C4-2B (cell line): ENCODE measurements around the gene C1orf185.
"Not testable (repeated sequence)": the region's sequence is repeated elsewhere in the genome, so short reads cannot be mapped to it uniquely, and the experiment has no call there.

Experiments used
- ZFX ChIP-seq: fragments of 450-650 bp; IDR thresholded peaks from 2 replicates; pipeline ENCODE4 v1.6.1; 2017
- TF ChIP-seq, protein P1 (sequence below): fragments of 450-650 bp; conservative IDR thresholded peaks from 2 replicates; pipeline ENCODE4 v1.5.1; 2017; ENCODE audit warnings: mild to moderate bottlenecking

- TF ChIP-seq, protein P1, sequence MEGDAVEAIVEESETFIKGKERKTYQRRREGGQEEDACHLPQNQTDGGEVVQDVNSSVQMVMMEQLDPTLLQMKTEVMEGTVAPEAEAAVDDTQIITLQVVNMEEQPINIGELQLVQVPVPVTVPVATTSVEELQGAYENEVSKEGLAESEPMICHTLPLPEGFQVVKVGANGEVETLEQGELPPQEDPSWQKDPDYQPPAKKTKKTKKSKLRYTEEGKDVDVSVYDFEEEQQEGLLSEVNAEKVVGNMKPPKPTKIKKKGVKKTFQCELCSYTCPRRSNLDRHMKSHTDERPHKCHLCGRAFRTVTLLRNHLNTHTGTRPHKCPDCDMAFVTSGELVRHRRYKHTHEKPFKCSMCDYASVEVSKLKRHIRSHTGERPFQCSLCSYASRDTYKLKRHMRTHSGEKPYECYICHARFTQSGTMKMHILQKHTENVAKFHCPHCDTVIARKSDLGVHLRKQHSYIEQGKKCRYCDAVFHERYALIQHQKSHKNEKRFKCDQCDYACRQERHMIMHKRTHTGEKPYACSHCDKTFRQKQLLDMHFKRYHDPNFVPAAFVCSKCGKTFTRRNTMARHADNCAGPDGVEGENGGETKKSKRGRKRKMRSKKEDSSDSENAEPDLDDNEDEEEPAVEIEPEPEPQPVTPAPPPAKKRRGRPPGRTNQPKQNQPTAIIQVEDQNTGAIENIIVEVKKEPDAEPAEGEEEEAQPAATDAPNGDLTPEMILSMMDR = not testable (repeated sequence)
- TF ChIP-seq ZFX = not testable (repeated sequence)
Observed at GRCh38 chr1:51162560-51162959, 60.5 kb downstream of the C1orf185 start.
